Keratinocyte (primary cell): ENCODE measurements around the gene BTBD1. TPM values are rescaled to one million over a fixed set of nuclear protein-coding genes. Genes with fewer than 3 reads are reported as not detected.

Source experiments
- DNase-seq: peaks from one replicate; pipeline ENCODE4 v3.0.0-alpha.2; 2011; ENCODE audit warnings: low read depth, missing footprints, low spot score
- FAIRE-seq: peaks from 2 replicates; lab custom pipeline; 2011; peaks lifted over from hg19 to GRCh38; lab: Jason Lieb, UNC
- H2AFZ ChIP-seq: 2 replicates; pipeline ENCODE4 v1.6.0; 2012; ENCODE audit warnings: low read length, control low read depth, inconsistent platforms; ENCODE audit not compliant: control insufficient read depth
- H3K27ac ChIP-seq: 2 replicates; pipeline ENCODE4 v1.5.1; 2011; ENCODE audit warnings: low read length; ENCODE audit not compliant: control insufficient read depth, insufficient read depth
- H3K27me3 ChIP-seq: 3 replicates; pipeline ENCODE4 v1.6.0; 2011; ENCODE audit warnings: low read length; ENCODE audit not compliant: control insufficient read depth, insufficient read depth; ENCODE audit errors: extremely low read depth
- H3K36me3 ChIP-seq, 2 experiments: 2 replicates in 1 of 2; 3 replicates in 1 of 2; pipeline ENCODE4 v1.5.1; 2011; ENCODE audit warnings: low read length in 2 of 2, mild to moderate bottlenecking in 1 of 2; ENCODE audit not compliant: control insufficient read depth in 2 of 2, insufficient read depth in 2 of 2; ENCODE audit errors: extremely low read depth in 1 of 2
- H3K4me1 ChIP-seq: 3 replicates; pipeline ENCODE4 v1.5.1; 2011; ENCODE audit warnings: low read length; ENCODE audit not compliant: control insufficient read depth, insufficient read depth; ENCODE audit errors: extremely low read depth
- H3K4me2 ChIP-seq: 3 replicates; pipeline ENCODE4 v1.6.0; 2011; ENCODE audit warnings: low read depth, low read length; ENCODE audit not compliant: control insufficient read depth, insufficient read depth; ENCODE audit errors: extremely low read depth
- H3K4me3 ChIP-seq, 3 experiments: fragments of 200-600 bp in 1 of 3; sonication (generic) in 1 of 3; 2 replicates in 2 of 3; 3 replicates in 1 of 3; pipeline ENCODE4 v1.5.1; 2011 to 2016; ENCODE audit warnings: low read length in 3 of 3, mild to moderate bottlenecking in 3 of 3, control low read depth in 2 of 3, inconsistent platforms in 1 of 3, low read depth in 1 of 3, mixed read lengths in 1 of 3, mixed run types in 1 of 3, moderate library complexity in 1 of 3; ENCODE audit not compliant: control insufficient read depth in 2 of 3, insufficient read depth in 2 of 3; ENCODE audit errors: extremely low read depth in 1 of 3
- H3K79me2 ChIP-seq: 2 replicates; pipeline ENCODE4 v1.6.0; 2012; ENCODE audit warnings: low read length; ENCODE audit not compliant: control insufficient read depth, insufficient read depth
- H3K9ac ChIP-seq: 3 replicates; pipeline ENCODE4 v1.6.0; 2011; ENCODE audit warnings: low read length; ENCODE audit not compliant: control insufficient read depth, insufficient read depth; ENCODE audit errors: extremely low read depth
- H3K9me1 ChIP-seq: 3 replicates; pipeline ENCODE4 v1.6.0; 2011; ENCODE audit warnings: low read length; ENCODE audit not compliant: control insufficient read depth, insufficient read depth; ENCODE audit errors: extremely low read depth
- H3K9me3 ChIP-seq: 2 replicates; pipeline ENCODE4 v1.5.1; 2012; ENCODE audit warnings: low read depth, low read length; ENCODE audit not compliant: control insufficient read depth
- H4K20me1 ChIP-seq: 3 replicates; pipeline ENCODE4 v1.6.0; 2011; ENCODE audit warnings: low read length; ENCODE audit not compliant: control insufficient read depth, insufficient read depth; ENCODE audit errors: extremely low read depth
- EZH2 ChIP-seq: IDR thresholded peaks from one replicate; pipeline ENCODE4 v1.6.1; 2012; ENCODE audit warnings: inconsistent platforms, mild to moderate bottlenecking, low read length, moderate library complexity
- dilution Hi-C: fragments of 300-500 bp; cut with MboI; formaldehyde crosslinking; loops from one replicate; pipeline ENCODE4 v1.7.0; 2020; ENCODE audit warnings: low sequenced_read_pairs; ENCODE audit not compliant: extremely low pct_ligation_motif_present
- polyA plus RNA-seq, 5 experiments: library from polyadenylated mRNA; depleted of rRNA in 3 of 5; stranded (reverse) in 3 of 5; stranded (forward) in 1 of 5; unstranded in 1 of 5; fragments of >200 nt; gene quantifications; 1 replicate in 1 of 5; 2 replicates in 3 of 5; 3 replicates in 1 of 5; pipeline versions ENCODE4 v1.2.1 to v1.2.3, GENCODE V29; 2011 to 2012; ENCODE audit warnings: missing spikeins in 2 of 5, low read depth in 1 of 5, low replicate concordance in 1 of 5
- TF ChIP-seq, protein P1 (sequence below), 3 experiments: IDR thresholded peaks in 1 of 3; conservative IDR thresholded peaks in 1 of 3; optimal IDR thresholded peaks in 1 of 3; 2 replicates in 2 of 3; 3 replicates in 1 of 3; pipeline versions ENCODE3 to v1.5.1; 2011; ENCODE audit warnings: low read length in 3 of 3, mild to moderate bottlenecking in 3 of 3, moderate library complexity in 2 of 3, control low read depth in 1 of 3, inconsistent platforms in 1 of 3; ENCODE audit not compliant: insufficient read depth in 2 of 3; ENCODE audit errors: extremely low read depth in 1 of 3

Gene BTBD1
- polyA plus RNA-seq, 1 donor (not counting 4 experiments of a cell fraction or from before 2014, with no cell fraction given), result 70.5 TPM

DNA sequence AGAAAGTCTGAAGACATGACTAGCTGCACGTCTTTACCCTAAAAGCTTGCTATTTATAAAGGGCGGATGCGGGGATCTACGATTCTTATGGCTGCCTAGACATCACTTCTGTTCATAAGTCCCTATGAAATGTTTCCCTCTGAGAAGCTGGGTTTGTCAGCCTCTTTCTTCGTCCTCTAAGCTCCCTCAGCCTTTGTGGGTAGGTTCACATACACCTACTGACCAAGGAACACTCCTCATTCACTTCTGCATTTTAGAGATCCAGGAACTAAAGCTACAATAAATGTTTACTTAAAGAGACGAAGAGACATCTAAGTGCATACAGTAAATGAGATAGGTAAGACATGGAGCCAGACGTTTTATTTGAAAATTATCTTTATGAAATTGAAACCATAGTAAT, 97.7 kb downstream of the BTBD1 start:
- H3K27me3 ChIP-seq, result peaks cover 4% of the 10 kb centered on the region
- no peaks in the 10 kb centered on the region for H3K9me1 ChIP-seq
- no peaks in the 10 kb centered on the region for H4K20me1 ChIP-seq
- H3K4me2 ChIP-seq, result no peak overlapping the region
- H3K4me1 ChIP-seq, result no peaks in the 10 kb centered on the region
- no peak overlapping the region for H3K9ac ChIP-seq
- no peaks in the 10 kb centered on the region for H3K79me2 ChIP-seq
- DNase-seq (no peak), FAIRE-seq (no peak)
- H2AFZ ChIP-seq, result no peak overlapping the region
- no peaks in the 10 kb centered on the region for H3K36me3 ChIP-seq
- TF ChIP-seq, protein P1, sequence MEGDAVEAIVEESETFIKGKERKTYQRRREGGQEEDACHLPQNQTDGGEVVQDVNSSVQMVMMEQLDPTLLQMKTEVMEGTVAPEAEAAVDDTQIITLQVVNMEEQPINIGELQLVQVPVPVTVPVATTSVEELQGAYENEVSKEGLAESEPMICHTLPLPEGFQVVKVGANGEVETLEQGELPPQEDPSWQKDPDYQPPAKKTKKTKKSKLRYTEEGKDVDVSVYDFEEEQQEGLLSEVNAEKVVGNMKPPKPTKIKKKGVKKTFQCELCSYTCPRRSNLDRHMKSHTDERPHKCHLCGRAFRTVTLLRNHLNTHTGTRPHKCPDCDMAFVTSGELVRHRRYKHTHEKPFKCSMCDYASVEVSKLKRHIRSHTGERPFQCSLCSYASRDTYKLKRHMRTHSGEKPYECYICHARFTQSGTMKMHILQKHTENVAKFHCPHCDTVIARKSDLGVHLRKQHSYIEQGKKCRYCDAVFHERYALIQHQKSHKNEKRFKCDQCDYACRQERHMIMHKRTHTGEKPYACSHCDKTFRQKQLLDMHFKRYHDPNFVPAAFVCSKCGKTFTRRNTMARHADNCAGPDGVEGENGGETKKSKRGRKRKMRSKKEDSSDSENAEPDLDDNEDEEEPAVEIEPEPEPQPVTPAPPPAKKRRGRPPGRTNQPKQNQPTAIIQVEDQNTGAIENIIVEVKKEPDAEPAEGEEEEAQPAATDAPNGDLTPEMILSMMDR (optimal IDR thresholded peaks at IDR 0.05 in 1 of 3, IDR thresholded peaks at IDR 0.05 in 1 of 3, conservative IDR thresholded peaks at IDR 0.05 in 1 of 3; ENCODE audit: extremely low read depth in 1 of 3, insufficient read depth in 2 of 3, low read length in 3 of 3), result no peak
- TF ChIP-seq EZH2, result no peak
- no peak overlapping the region for H3K27ac ChIP-seq
- dilution Hi-C loops, result no loop called here
- H3K9me3 ChIP-seq, result no peaks in the 10 kb centered on the region
- H3K4me3 ChIP-seq, result no peak overlapping the region

DNA sequence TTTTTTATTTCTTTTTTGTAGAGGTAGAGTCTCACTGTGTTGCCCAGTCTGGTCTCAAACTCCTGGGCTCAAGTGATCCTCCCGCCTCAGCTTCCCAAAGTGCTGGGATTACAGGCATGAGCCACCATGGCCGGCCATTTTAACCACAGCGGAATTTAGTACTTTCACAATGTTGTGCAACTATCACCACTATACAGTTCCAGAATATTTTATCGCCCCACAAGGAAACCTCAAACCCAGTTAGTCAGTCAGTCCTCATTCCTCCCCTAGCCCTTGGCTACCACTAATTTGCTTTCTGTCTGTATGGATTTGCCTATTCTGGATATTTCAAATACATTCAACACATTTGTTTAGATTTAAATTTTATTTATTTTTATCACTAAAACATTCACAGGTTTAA, 99.0 kb downstream of the BTBD1 start:
- Histone ChIP-seq H3K27me3 (peaks cover 4% of the 10 kb centered on the region), H3K4me2 (no peak overlapping the region), H3K4me1 (peaks cover 5% of the 10 kb centered on the region), H3K79me2 (no peaks in the 10 kb centered on the region), H4K20me1 (no peaks in the 10 kb centered on the region), H3K4me3 (no peak overlapping the region), H3K27ac (no peak overlapping the region), H2AFZ (no peak overlapping the region), H3K36me3 (no peaks in the 10 kb centered on the region), H3K9me1 (no peaks in the 10 kb centered on the region), H3K9me3 (no peaks in the 10 kb centered on the region), H3K9ac (no peak overlapping the region)
- TF ChIP-seq, protein P1 (optimal IDR thresholded peaks at IDR 0.05 in 1 of 3, IDR thresholded peaks at IDR 0.05 in 1 of 3, conservative IDR thresholded peaks at IDR 0.05 in 1 of 3; ENCODE audit: extremely low read depth in 1 of 3, insufficient read depth in 2 of 3, low read length in 3 of 3), result no peak
- no peak for TF ChIP-seq EZH2
- FAIRE-seq, result no peak
- no peak for DNase-seq
- dilution Hi-C loops, result no loop called here
